Smooth muscle cell (in vitro differentiated cells): ENCODE measurements around the gene GSG1L. TPM values are rescaled to one million over a fixed set of nuclear protein-coding genes. Genes with fewer than 3 reads are reported as not detected.

Source experiments
- DNase-seq: peaks from one replicate; lab custom pipeline; 2025; ENCODE audit not compliant: unreplicated experiment; lab: John Stamatoyannopoulos, UW
- H2AFZ ChIP-seq: fragments of 200-600 bp; sonication (generic); 2 replicates; pipeline ENCODE4 v1.6.0; 2016; ENCODE audit warnings: antibody characterized with exemption, low read depth, mild to moderate bottlenecking
- H3F3A ChIP-seq: fragments of 200-600 bp; sonication (generic); 2 replicates; pipeline ENCODE4 v1.6.0; 2017; ENCODE audit warnings: antibody characterized with exemption, low read depth
- H3K27ac ChIP-seq: fragments of 200-600 bp; sonication (generic); 2 replicates; pipeline ENCODE4 v1.5.1; 2016; ENCODE audit warnings: low read depth, mild to moderate bottlenecking
- H3K27me3 ChIP-seq: fragments of 200-600 bp; sonication (generic); 2 replicates; pipeline ENCODE4 v1.6.1; 2016; ENCODE audit warnings: low read depth, mild to moderate bottlenecking
- H3K36me3 ChIP-seq: fragments of 200-600 bp; sonication (generic); 2 replicates; pipeline ENCODE4 v1.5.1; 2016; ENCODE audit warnings: low read depth
- H3K4me1 ChIP-seq: fragments of 200-600 bp; sonication (generic); 2 replicates; pipeline ENCODE4 v1.5.1; 2016; ENCODE audit warnings: low read depth
- H3K4me2 ChIP-seq: fragments of 200-600 bp; sonication (generic); 2 replicates; pipeline ENCODE4 v1.6.0; 2016; ENCODE audit warnings: mild to moderate bottlenecking
- H3K4me3 ChIP-seq: fragments of 200-600 bp; sonication (generic); 2 replicates; pipeline ENCODE4 v1.5.1; 2016; ENCODE audit warnings: mild to moderate bottlenecking
- H3K79me2 ChIP-seq: fragments of 200-600 bp; sonication (generic); 2 replicates; pipeline ENCODE4 v1.6.0; 2016; ENCODE audit warnings: low read depth, mild to moderate bottlenecking
- H3K9ac ChIP-seq: fragments of 200-600 bp; sonication (generic); 2 replicates; pipeline ENCODE4 v1.6.0; 2016; ENCODE audit warnings: low read depth
- H3K9me3 ChIP-seq: fragments of 200-600 bp; sonication (generic); replicated peaks from 2 replicates; pipeline ENCODE4 v1.5.1; 2016; ENCODE audit warnings: low read depth
- H4K20me1 ChIP-seq: fragments of 200-600 bp; sonication (generic); 2 replicates; pipeline ENCODE4 v1.6.0; 2016; ENCODE audit warnings: low read depth
- WGBS: methylation state at CpG from one replicate; pipeline ENCODE4 v1.1.7; 2016; ENCODE audit warnings: low lambda C conversion rate; 5-methylcytosine and 5-hydroxymethylcytosine counted together
- polyA plus RNA-seq: library from polyadenylated mRNA; unstranded; fragments of >200 nt; fragmentation: Nextera tagmentation; extraction: Ambion mirVana; gene quantifications from 2 replicates; pipeline ENCODE4 v1.2.1, GENCODE V29; 2016
- total RNA-seq: library from RNA; depleted of rRNA; stranded (reverse); fragments of >200 nt; gene quantifications from 2 replicates; pipeline ENCODE4 v1.2.3, GENCODE V29; 2014
- TF ChIP-seq, protein P1 (sequence below): fragments of 200-600 bp; sonication (generic); IDR thresholded peaks from 2 replicates; pipeline ENCODE4 v1.5.1; 2017; ENCODE audit warnings: borderline replicate concordance, mild to moderate bottlenecking, antibody characterized with exemption; ENCODE audit not compliant: insufficient read depth, poor library complexity, severe bottlenecking

GSG1L gene
- total and polyA plus RNA-seq, 2 experiments from 2014 or later: 0.31 TPM; not detected in 1

DNA sequence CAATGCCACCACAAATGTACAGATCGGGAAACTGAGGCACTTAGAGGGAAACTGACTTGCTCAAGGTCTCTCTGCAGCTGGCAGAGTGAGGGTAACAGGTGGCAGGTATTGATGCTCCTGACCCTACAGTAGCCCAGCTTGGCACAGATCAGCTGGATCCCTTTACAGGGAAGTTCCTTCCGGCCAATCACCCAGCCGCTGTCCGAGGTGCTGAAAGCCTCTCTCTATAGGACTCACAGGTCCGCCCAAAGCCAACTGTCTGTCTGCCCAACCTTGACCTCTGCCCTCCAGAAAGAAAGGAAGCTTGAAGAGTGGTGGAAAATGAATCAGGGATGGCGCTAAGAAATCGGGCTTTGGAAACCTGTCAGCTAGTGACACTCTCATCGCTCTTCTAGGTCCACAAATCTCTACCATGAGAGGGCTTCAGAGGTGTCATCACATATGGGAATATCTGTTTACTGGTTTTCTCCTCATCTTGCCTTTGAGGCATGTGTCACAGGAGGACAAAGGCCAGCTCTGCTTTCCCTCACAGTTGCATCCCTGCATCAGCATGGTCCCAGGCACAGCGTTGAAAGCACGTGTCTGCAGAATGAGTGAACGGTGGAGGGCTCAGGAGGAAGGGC is 267.4 kb downstream of the GSG1L start:
- Histone ChIP-seq H3K4me1 (no peaks in the 10 kb centered on the region), H3K27me3 (no peaks in the 10 kb centered on the region), H3K36me3 (no peaks in the 10 kb centered on the region), H3F3A (no peaks in the 10 kb centered on the region), H3K4me2 (no peak overlapping the region), H3K9me3 (no peaks in the 10 kb centered on the region), H3K79me2 (no peaks in the 10 kb centered on the region), H3K27ac (no peak overlapping the region), H4K20me1 (no peaks in the 10 kb centered on the region), H3K9ac (no peak overlapping the region), H2AFZ (no peak overlapping the region), H3K4me3 (no peak overlapping the region)
- 65% methylated on average over 11 of the region's 11 CpGs for WGBS
- TF ChIP-seq, protein P1, sequence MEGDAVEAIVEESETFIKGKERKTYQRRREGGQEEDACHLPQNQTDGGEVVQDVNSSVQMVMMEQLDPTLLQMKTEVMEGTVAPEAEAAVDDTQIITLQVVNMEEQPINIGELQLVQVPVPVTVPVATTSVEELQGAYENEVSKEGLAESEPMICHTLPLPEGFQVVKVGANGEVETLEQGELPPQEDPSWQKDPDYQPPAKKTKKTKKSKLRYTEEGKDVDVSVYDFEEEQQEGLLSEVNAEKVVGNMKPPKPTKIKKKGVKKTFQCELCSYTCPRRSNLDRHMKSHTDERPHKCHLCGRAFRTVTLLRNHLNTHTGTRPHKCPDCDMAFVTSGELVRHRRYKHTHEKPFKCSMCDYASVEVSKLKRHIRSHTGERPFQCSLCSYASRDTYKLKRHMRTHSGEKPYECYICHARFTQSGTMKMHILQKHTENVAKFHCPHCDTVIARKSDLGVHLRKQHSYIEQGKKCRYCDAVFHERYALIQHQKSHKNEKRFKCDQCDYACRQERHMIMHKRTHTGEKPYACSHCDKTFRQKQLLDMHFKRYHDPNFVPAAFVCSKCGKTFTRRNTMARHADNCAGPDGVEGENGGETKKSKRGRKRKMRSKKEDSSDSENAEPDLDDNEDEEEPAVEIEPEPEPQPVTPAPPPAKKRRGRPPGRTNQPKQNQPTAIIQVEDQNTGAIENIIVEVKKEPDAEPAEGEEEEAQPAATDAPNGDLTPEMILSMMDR: no peak
- peak; percentile 12 for DNase-seq

- Histone ChIP-seq H3K27me3 (no peaks in the 10 kb centered on the region), H3K4me3 (no peak overlapping the region), H3K4me2 (no peak overlapping the region), H3K36me3 (no peaks in the 10 kb centered on the region), H3F3A (no peaks in the 10 kb centered on the region), H3K4me1 (no peaks in the 10 kb centered on the region), H2AFZ (no peak overlapping the region), H3K27ac (no peak overlapping the region), H3K9me3 (no peaks in the 10 kb centered on the region), H4K20me1 (no peaks in the 10 kb centered on the region), H3K9ac (no peak overlapping the region), H3K79me2 (no peaks in the 10 kb centered on the region)
- TF ChIP-seq, protein P1: no peak
- DNase-seq: no peak
These were observed 270.3 kb downstream of the GSG1L start for GRCh38 chr16:27793249-27793622.

DNA sequence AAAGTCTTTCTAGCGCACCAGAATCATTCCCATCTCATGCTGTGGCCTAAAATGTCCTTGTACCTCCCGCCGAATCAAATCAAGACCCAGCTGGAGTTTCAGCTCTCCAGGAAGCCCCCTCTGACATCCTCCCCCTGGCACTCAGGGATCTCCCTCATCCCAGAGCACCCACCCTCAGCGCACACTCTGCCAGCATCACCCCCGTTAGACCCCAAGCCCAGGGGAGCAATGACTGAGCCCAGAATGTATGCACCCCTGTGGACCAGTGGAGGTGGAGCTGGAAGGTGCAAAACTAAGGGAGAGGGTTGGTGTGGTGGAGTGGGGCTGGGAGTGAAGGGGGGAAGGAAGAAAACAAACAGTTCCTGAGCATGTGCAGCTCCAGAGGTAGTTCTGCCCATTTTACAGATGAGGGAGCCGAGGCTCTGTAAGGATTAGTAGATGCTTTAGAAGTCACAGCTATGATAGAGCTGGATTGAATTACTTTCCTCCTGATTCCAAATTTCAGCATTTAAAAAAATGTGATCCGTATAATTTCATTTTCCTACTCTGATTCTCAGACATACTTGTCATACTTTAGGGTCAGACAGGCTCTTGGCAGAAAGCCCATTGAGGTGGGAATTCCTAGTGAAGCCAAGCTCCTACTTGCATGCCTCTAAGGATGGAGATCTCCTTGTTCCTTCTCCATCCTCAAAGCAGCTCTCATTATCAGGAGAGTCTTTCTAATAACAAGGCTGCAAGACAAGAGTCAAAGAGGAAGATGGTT is 270.8 kb downstream of the GSG1L start:
- no peak overlapping the region for H3K4me3 ChIP-seq
- no peaks in the 10 kb centered on the region for H3K36me3 ChIP-seq
- H3K9ac ChIP-seq: no peak overlapping the region
- no peak overlapping the region for H2AFZ ChIP-seq
- 82% methylated on average over 7 of the region's 7 CpGs for WGBS
- H3K9me3 ChIP-seq: no peaks in the 10 kb centered on the region
- DNase-seq: no peak
- TF ChIP-seq, protein P1: no peak
- H3K4me1 ChIP-seq: no peaks in the 10 kb centered on the region
- H3K27ac ChIP-seq: no peak overlapping the region
- no peaks in the 10 kb centered on the region for H3K27me3 ChIP-seq
- H3K79me2 ChIP-seq: no peaks in the 10 kb centered on the region
- no peaks in the 10 kb centered on the region for H3F3A ChIP-seq
- no peaks in the 10 kb centered on the region for H4K20me1 ChIP-seq
- H3K4me2 ChIP-seq: no peak overlapping the region

DNA sequence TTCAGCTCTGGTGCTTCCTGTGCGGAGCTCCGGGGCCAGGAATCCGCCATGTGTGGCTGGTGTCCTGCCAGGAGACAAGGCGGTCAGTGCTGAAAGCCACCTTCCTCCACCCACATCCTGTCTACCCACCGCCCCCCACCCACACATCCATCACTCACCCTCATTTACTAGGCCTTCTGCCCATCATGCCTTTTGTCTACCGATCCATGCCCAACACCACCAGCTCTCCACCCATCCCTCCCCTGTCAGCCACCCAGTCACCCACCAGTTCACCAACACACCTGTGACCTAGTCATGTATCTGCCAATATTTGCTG is 272.2 kb downstream of the GSG1L start:
- H3K4me3 ChIP-seq: no peak overlapping the region
- no peaks in the 10 kb centered on the region for H3K9me3 ChIP-seq
- H3K79me2 ChIP-seq: no peaks in the 10 kb centered on the region
- H3F3A ChIP-seq: no peaks in the 10 kb centered on the region
- no peak overlapping the region for H3K4me2 ChIP-seq
- H2AFZ ChIP-seq: no peak overlapping the region
- WGBS: 92% methylated on average over 4 of the region's 6 CpGs
- no peaks in the 10 kb centered on the region for H3K4me1 ChIP-seq
- H4K20me1 ChIP-seq: no peaks in the 10 kb centered on the region
- no peak for DNase-seq
- H3K36me3 ChIP-seq: no peaks in the 10 kb centered on the region
- H3K27ac ChIP-seq: no peak overlapping the region
- TF ChIP-seq, protein P1: no peak
- H3K9ac ChIP-seq: no peak overlapping the region
- H3K27me3 ChIP-seq: no peaks in the 10 kb centered on the region
